ENCODE results near the gene PLCH2.

DNA sequence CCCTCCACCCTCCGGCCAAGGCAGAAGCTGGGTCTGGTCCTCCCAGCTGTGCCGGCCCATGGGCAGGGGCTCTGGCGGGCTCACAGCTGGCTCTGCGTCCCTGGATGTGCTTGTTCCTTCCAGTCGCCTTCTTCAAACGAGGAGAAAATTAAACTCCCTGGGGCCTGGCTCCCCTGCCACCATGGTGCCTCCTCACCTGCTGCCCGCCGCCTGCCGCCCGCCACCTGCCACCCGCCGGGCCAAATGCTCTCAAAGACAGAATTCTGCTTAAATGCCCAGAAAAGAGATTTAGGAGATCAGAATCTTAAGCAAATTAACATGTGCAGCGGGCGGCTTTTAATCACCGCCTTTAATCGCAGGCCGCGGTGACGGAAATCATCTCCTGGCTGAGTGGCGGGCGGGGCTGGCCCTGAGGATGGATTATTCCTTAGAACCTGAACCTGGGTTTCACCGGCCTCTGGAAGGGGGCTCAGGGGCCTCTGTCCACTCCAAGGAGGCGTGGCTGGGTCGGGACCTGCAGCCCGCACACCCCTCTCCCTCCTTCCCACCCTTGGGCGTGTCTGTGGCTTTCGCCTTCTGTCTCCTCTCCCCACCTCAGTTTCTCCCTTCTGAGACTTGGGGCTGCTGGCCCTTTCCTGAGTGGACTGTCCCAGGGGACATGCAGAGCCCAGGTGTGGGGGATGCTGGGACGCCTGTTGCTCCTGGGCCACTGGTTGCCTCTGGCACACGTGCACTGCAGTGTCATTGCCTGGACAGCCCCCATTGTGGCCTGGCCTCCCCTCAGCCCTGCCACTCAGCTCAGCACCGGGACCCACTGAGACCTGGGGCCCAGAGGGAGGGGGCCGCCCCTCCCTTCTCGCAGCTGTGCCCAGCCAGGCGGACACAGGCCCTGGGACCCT, 10.5 kb upstream of the PLCH2 start:
- TF ChIP-seq CTCF (IDR thresholded peaks at IDR 0.05) = no peak
- TF ChIP-seq POLR2AphosphoS5 (IDR thresholded peaks at IDR 0.05) = no peak
- no peak for TF ChIP-seq POLR2A (IDR thresholded peaks at IDR 0.05)
